SK-N-MC (cell line): ENCODE results near the gene ZCCHC17.

Source experiments
- EZH2 ChIP-seq: fragments of 200-600 bp; sonication (generic); IDR thresholded peaks from one replicate; pipeline ENCODE4 v1.6.1; 2017; ENCODE audit warnings: antibody characterized with exemption
- POLR2AphosphoS5 ChIP-seq: IDR thresholded peaks from 2 replicates; pipeline ENCODE4 v1.6.1; 2012; ENCODE audit warnings: mild to moderate bottlenecking, low read depth, low read length, borderline replicate concordance

DNA sequence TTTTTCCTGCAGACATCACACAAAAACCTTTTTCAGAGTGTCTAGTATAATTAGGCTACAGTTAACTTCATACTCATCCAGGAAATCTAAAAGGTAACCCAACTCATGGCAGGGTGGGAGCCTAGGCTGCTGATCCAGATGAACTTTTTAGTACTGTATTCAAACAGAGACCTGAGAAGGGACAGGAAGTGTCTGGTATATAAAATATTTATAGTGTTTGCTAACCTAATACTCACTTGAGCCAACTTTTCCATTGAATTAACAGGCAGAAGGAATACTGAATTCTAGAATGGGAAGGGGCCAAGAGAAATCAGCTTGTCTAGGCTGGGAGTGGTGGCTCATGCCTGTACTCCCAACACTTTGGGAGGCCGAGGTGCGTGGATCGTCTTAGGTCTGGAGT, 34.9 kb upstream of the ZCCHC17 start:
- TF ChIP-seq POLR2AphosphoS5 (no peak), EZH2 (no peak)
